Jurkat, Clone E6-1 (cell line): ENCODE data around the gene ZNF692.

ENCODE experiments used
- DNase-seq: peaks from one replicate; pipeline ENCODE4 v3.0.0-alpha.2; 2011; ENCODE audit warnings: low read depth, low spot score
- H3K4me3 ChIP-seq: 2 replicates; pipeline ENCODE4 v1.5.1; 2011; ENCODE audit warnings: mild to moderate bottlenecking, low read length, control low read depth, moderate library complexity

Gene ZNF692

DNA sequence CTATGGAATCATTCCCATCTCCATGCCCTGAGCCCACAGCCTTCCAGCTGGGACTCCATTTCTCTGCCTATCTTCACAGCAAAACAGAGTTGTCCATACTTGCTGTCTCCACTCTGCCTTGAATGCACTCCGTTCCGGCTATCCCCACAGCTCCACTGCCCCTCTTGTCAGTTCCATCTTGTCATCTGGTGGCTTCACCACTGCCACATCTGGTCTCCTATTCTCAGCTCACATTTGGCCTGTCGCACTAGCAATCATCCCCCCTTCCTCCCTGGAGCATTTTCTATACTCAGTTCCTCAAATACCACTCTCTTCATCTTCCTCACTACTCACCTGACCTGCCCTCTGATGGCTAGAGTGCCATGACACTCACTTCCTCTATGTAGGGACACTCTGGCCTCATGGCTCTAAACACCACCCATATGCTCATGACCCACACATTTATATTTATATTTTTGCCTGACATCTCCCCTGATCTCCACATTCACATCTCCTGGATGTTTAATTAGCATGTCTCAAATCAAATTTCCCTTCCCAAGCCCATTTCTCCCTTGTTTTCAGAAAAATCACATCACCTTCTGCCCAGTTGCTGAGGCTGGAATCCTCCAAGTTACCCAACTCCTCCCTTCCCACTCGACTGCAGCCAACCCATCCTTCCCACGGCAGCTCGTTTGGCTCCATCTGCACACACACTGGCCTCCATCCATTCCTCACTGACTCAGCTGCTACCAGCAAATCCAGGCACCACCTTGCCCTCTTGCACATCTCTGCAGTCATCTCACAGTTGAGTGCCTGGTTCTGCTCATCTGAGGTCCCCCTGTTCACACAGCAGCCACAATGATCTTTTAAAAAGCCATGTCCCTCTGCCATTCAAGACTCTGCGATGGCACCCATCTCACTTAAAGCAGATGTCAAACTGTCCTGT lies 6.1 kb downstream of the ZNF692 start:
- no peak for DNase-seq
- H3K4me3 ChIP-seq, result no peak overlapping the region

GRCh38 chr1:248851390-248851789 lies 7.5 kb downstream of the ZNF692 start:
- no peak overlapping the region for H3K4me3 ChIP-seq
- no peak for DNase-seq

DNA sequence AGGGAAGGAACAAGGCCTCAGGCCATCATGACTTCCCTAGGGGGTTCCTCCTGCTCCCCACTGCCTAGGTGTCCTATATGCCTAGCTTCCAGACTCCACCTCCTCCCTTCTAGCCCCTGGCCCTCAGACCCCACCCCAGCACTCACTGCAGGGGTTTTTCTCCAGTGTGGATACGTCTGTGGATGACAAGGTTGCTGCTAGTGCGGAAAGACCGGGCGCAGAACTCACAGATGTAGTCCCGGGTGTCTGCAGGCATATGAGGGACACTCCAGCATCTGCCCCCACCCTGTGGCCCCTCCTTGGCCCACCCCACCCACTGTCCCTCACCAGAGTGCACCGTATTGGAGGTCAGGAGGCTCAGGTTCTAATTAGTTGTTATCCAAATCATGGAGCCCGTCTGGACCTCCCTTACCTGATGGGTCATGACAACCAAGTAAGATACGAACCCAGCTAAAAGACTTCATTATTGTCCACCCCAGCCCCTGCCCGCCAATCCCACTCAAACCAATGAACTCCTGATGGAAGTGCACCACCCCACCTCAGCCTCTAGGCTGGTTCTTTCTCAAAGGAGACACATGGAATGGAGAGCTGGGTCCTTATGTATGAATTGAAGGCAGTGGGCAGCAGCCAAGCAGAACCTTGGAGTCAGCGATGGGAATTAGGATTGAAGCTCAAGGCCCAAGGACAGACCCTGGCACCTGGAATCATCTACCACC lies 8.2 kb downstream of the ZNF692 start:
- H3K4me3 ChIP-seq, result no peak overlapping the region
- DNase-seq, result no peak

DNA sequence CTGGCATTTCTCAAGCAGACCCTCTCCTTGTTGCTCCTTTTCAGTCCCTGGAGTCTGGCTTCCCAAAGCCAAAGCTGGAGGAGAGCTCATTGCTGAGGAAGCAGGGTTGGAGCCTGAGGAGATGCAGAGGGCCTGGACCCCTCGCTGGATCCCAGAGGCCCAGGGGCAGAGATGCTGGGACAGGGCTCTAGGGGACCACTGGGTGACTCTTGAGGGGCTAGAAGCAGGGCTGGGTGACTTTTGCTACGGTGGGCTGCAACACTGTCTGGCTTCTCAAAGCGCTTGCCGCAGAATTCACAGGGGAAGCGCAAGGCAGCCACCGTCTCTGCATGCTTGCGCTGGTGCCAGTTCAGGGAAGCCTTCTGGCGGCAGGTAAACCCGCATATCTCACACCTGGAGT lies 8.8 kb downstream of the ZNF692 start:
- no peak for DNase-seq

GRCh38 chr1:248849637-248850036 lies 9.2 kb downstream of the ZNF692 start:
- no peak for DNase-seq
- no peak overlapping the region for H3K4me3 ChIP-seq

More for the DNA sequence above, 8.8 kb downstream of the ZNF692 start:
- H3K4me3 ChIP-seq, result no peak overlapping the region

GRCh38 chr1:248849152-248849551 lies 9.7 kb downstream of the ZNF692 start:
- no peak overlapping the region for H3K4me3 ChIP-seq
- DNase-seq, result no peak

- DNase-seq, result no peak
Measured at GRCh38 chr1:248848602-248849001, 10.3 kb downstream of the ZNF692 start.

DNA sequence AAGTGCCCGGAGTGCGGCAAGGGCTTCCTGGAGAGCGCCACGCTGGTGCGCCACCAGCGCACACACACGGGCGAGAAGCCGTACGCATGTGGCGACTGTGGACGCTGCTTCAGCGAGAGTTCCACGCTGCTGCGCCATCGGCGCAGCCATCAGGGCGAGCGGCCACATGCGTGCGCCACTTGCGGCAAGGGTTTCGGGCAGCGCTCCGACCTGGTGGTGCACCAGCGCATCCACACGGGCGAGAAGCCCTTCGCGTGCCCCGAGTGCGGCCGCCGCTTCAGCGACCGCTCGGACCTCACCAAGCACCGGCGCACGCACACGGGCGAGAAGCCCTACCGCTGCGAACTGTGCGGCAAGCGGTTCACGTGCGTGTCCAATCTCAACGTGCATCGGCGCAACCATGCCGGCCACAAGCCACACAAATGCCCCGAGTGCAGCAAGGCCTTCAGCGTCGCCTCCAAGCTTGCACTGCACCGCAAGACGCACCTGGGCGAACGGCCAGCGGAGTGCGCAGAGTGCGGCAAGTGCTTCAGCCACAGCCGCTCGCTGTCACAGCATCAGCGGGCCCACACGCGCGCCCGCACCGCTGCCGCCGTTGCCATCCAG lies 10.8 kb downstream of the ZNF692 start:
- no peak for DNase-seq
- H3K4me3 ChIP-seq, result no peak overlapping the region

More at GRCh38 chr1:248848602-248849001, 10.3 kb downstream of the ZNF692 start:
- H3K4me3 ChIP-seq, result no peak overlapping the region

DNA sequence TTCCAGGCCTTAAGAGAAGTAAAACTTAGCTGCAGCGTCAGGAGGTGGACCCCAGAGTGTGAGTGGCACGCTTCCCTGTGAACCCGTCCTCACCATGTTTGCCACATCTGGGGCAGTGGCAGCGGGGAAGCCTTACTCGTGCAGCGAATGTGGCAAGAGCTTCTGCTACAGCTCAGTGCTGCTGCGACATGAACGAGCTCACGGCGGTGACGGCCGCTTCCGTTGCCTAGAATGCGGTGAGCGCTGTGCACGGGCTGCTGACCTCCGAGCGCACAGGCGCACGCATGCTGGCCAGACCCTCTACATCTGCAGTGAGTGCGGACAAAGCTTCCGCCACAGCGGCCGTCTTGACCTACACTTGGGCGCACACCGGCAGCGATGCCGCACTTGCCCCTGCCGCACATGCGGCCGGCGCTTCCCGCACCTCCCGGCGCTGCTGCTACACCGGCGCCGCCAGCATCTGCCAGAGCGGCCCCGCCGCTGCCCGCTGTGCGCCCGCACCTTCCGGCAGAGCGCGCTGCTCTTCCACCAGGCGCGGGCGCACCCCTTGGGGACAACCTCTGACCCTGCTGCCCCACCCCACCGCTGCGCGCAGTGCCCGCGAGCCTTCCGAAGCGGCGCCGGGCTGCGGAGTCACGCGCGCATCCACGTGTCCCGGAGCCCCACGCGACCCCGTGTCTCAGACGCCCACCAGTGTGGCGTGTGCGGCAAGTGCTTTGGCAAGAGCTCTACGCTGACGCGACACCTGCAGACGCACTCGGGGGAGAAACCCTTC lies 11.5 kb downstream of the ZNF692 start:
- DNase-seq, result no peak
- no peak overlapping the region for H3K4me3 ChIP-seq

DNA sequence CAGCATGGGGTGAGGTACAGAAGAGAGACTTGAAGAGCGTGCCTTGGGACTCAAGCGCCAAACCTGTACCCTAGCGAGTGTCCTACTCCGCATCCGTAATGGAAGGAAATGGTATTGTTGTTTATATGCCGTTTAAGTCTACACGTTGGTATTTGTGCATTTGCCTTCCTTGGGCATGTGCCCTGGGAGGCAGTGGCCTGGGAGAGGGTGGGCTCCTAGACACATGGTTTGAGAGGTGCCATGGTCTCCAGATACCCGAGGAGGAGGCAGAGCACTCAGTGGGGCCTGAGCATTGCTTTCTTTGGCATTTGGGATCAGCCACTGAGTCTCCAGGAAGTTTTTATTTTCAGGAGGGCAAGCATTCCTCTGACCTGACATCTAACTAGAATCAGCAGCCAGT lies 14.4 kb downstream of the ZNF692 start:
- DNase-seq, result no peak
- H3K4me3 ChIP-seq, result no peak overlapping the region

DNA sequence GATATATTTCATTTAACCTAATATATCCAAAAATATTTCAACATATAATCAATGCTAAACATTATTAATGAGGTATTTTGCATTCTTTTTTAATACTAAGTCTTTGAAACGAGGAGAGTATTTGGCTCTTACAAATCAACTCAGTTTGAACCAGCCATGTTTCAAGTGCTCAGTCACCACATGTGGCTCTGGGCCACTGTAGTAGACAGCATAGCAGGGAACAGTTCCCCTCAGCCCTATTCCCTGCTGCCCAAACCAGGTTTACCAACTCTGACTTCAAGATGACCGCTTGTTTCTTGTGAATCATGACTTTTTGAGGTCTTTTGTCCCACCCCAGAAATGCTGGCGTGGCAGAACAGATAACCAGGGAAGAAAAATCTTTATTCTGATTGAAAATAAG lies 15.2 kb downstream of the ZNF692 start:
- DNase-seq, result no peak
- H3K4me3 ChIP-seq, result no peak overlapping the region

DNA sequence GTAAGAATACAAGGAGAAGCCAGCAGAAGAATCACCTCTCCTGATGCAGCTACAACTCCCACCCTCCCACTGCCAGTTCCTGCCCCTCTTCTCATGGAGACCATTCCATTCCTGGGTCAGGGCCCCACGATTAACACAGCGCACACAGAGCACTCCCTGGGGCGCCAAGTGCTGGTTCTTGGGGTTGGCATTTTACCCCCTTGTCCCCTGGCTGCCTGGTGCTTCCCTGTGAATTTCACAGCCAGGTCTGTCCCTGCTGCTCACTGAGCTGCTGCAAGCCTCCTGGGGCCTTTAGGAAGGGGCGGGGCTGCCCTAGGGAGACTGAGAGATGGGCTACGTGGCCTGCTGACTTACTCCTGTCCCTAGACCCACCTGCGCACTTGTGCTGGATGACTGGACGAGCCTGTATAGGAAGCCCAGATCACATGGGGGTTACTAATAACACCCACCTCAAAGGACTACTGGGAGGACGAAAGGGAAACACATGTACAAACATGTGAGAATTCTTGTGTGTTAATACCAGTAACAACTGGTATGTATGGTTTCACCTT lies 16.0 kb downstream of the ZNF692 start:
- no peak overlapping the region for H3K4me3 ChIP-seq
- no peak for DNase-seq

DNA sequence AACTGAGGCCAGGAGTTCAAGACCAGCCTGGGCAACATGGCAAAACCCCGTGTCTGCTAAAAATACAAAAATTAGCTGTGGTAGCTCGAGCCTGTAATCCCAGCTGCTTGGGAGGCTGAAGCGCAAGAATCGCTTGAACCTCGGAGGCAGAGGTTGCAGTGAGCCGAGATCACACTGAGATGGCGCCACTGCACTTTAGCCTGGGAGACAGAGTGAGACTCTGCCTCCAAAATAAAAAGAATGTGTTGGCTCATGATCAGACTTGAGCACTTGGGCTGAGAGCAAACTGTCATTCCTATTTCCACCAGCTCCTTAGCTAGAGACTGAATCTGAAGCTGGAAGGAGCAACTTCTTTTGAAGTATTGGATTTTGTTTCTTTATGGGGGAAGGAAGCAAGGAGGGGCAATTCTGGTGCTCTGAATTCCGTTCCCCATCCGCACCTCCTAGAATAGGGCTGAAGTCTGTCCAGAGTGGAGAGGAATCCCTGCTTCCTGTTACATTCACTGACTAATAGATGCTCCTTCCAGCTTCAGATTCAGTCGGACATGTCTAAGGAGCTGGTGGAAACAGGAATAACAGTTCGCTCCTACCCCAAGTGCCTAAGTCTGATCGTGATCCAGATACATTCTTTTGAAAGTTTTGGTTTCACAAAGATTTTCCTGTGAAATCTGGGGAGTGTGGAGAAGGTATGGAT lies 17.0 kb downstream of the ZNF692 start:
- no peak for DNase-seq
- no peak overlapping the region for H3K4me3 ChIP-seq

GRCh38 chr1:248840946-248841345 lies 17.9 kb downstream of the ZNF692 start:
- H3K4me3 ChIP-seq, result no peak overlapping the region
- no peak for DNase-seq

GRCh38 chr1:248839168-248839555 lies 19.7 kb downstream of the ZNF692 start:
- DNase-seq, result no peak

DNA sequence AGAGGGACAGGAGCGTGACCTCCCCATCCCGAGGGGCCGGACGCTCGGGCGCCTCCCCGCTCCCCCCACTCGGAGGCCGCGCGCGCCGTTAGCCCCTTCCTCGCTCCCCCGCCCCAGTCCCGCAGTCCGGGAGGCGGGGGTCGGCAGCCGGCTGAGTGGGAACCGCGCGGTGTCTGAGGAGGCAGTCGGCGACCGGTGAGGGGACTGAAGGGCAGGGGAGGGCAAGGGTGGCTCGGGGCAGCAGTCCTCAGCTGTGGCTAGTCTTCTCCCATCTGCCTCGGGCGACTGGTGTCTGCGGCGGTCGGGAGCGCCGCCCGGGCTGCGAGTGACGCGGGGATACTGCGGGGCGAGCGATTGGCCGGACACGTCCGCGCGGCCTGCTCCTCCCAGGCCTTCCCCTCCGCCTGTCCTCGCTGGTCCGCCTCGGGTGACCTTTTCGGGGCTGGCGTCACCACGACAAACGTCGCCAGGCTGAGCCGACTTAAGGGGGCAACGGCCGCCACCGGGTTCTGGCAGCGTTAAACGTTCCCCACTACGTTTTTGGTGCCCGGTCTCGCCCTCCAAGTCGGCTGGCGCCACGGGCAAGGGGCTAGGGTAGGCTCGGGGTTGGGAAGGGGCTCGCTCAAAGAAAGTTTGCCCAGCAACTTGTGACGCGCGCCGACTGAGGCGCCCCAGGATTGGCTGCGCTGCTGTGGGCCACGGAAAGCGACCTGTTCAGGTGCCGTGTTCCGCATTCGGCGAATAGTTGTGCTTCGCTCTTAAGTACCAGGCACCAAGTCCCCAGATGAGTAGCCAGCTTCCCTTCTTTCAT lies 20.3 kb downstream of the ZNF692 start:
- H3K4me3 ChIP-seq, result peak overlapping the region; percentile 84
- DNase-seq, result peak; percentile 76

More at GRCh38 chr1:248839168-248839555, 19.7 kb downstream of the ZNF692 start:
- H3K4me3 ChIP-seq, result peak overlapping the region; percentile 84

- DNase-seq, result peak; percentile 89
- peak within 1 kb of the TSS; percentile 84 for H3K4me3 ChIP-seq
Measured at GRCh38 chr1:248837781-248838356, 21.0 kb downstream of the ZNF692 start, which contains the start of gene ZNF672. TSS of gene ZNF672 (plus strand) at chr1:248838224. CDS start at chr1:248847275, 9,051 bp downstream.
